GM23338 (cell line): ENCODE measurements around the gene MAPK14. TPM values are rescaled to one million over a fixed set of nuclear protein-coding genes. Genes with fewer than 3 reads are reported as not detected.

Experiments
- polyA plus RNA-seq: library from polyadenylated mRNA; unstranded; fragments of >200 nt; fragmentation: Nextera tagmentation; extraction: Ambion mirVana; gene quantifications from 2 replicates; pipeline ENCODE4 v1.2.1, GENCODE V29; 2016
- total RNA-seq: library from RNA; depleted of rRNA; stranded (reverse); fragments of >200 nt; shearing (Covaris generic); gene quantifications from 2 replicates; pipeline ENCODE4 v1.2.3, GENCODE V29; 2014; rRNA removed

MAPK14 gene
- total and polyA plus RNA-seq, 2 experiments from 2014 or later = 8.8 to 44.5 TPM

Other genes with a start within 250 kb of the MAPK14 start
- not detected in 2 replicates for gene CLPSL1, start 246.8 kb upstream of the MAPK14 start, total RNA-seq
- gene CLPSL1, start 246.8 kb upstream of the MAPK14 start, polyA plus RNA-seq = 0.80 TPM in 1 of 2 replicates, not detected in the other
- not detected in 2 replicates for gene CLPS, start 230.5 kb upstream of the MAPK14 start, total RNA-seq
- not detected in 2 replicates for gene CLPS, start 230.5 kb upstream of the MAPK14 start, polyA plus RNA-seq
- not detected in 2 replicates for gene LHFPL5, start 222.5 kb upstream of the MAPK14 start, total RNA-seq
- not detected in 2 replicates for gene LHFPL5, start 222.5 kb upstream of the MAPK14 start, polyA plus RNA-seq
- 153 and 175 TPM in 2 replicates for gene SRPK1, start 106.7 kb upstream of the MAPK14 start, total RNA-seq
- gene SRPK1, start 106.7 kb upstream of the MAPK14 start, polyA plus RNA-seq = 168 and 202 TPM in 2 replicates
- 1.9 and 2.9 TPM in 2 replicates for gene SLC26A8, start 3.2 kb upstream of the MAPK14 start, total RNA-seq
- gene SLC26A8, start 3.2 kb upstream of the MAPK14 start, polyA plus RNA-seq = 0.89 and 1.1 TPM in 2 replicates
- 7.7 and 12.3 TPM in 2 replicates for gene MAPK13, start 102.7 kb downstream of the MAPK14 start, total RNA-seq
- gene MAPK13, start 102.7 kb downstream of the MAPK14 start, polyA plus RNA-seq = 6.3 TPM in 2 replicates
- gene BRPF3, start 168.9 kb downstream of the MAPK14 start, total RNA-seq = 33.2 and 47.5 TPM in 2 replicates
- 11.3 and 11.8 TPM in 2 replicates for gene BRPF3, start 168.9 kb downstream of the MAPK14 start, polyA plus RNA-seq
- not detected in 2 replicates for gene PNPLA1, start 242.3 kb downstream of the MAPK14 start, total RNA-seq
- not detected in 2 replicates for gene PNPLA1, start 242.3 kb downstream of the MAPK14 start, polyA plus RNA-seq